NCI-H128 (cell line): ENCODE measurements around the gene GLT1D1.
"Not testable (repeated sequence)": the region's sequence is repeated elsewhere in the genome, so short reads cannot be mapped to it uniquely, and the experiment has no call there.

ENCODE experiments used
- DNase-seq: peaks from one replicate; lab custom pipeline; 2025; ENCODE audit not compliant: unreplicated experiment; lab: John Stamatoyannopoulos, UW

Gene GLT1D1

DNA sequence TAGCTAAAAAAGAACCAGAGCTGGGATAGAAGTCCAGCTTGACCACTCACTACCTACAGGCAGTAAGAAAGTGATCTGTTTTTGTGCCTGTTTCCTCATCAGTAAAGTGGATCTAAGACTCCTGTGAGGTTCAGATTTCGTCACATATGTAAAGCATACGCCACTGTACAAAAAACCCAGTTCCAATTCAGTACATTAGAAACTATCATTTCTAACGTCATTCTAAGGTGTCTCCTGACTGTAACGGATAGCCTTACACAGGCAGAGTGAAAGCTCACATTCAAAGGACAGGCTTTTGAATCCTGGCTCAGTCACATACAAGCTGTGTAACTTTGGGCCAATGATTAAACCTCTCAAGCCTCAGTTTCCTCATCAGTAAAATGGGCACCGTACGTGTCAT, 33.0 kb upstream of the GLT1D1 start:
- no peak for DNase-seq

DNA sequence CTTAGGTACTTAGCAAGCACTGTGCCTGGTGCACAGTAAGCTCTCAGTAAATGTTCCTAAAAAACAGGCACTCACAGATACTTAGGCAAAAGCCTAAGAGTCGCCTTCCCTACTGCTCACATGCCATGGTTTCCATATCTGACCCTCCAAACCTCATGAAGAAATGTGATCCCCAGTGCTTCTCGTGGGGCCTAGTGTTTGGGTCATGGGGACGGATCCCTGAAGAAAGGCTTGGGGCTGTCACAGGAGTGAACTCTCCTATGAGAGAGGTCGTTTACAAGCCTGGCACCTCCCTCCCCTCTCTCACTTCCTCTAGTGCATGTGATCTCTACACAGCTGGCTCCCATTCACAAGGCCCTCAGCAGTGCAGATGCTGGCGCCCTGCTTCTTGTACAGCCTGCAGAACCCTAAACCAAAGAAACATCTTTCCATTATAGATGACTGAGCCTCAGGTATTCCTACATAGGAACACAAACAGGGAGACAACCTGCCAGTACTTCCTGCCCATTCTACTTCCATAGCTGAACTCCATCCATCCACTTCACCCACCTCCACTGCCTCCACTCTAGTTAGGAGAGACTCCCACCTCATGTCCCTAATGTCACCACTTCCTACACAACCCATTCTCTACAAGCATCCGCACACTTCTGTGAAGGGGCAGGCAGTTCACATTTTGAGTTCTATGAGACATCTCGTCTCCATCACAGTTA, 32.4 kb upstream of the GLT1D1 start:
- no peak for DNase-seq

DNA sequence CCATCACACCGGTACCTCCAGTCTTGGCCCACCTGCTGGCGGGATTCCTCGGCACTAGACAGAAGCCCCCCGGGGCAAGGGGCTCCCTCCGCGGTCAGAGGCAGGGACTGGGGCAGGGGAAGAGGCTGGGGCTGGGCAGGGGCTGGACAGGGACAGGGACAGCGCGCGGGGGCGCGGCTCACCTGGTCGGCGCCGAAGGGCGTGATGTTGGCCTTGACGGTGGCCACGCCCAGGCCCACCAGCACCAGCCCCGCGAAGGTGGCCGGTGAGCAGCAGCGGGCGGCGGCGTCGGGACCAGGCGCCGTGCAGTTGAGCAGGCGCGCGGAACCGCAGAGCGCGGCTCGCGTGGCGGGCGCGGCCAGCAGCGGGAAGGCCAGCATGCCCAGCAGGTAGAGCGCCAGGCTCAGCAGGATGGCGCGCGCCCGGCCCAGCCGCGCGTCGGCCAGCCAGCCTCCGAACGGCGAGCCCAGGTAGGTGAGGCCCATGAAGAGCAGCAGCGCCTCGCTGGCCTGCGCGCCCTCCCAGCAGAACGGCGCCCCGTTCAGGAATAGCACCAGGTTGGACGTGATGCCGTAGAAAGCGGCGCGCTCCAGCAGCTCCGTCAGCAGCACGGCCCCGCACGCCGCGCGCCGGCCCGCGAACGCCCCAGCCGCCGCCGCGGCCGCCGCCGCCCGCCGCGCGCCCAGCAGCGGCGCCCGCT, 29.9 kb upstream of the GLT1D1 start:
- DNase-seq, result no peak

- DNase-seq, result peak; percentile 95
These were observed 29.1 kb upstream of the GLT1D1 start, which contains the start of gene SLC15A4 for GRCh38 chr12:128823916-128824839. Gene SLC15A4, minus strand, starts transcription at chr12:128823958. Its CDS starts 15 bp downstream, at chr12:128823943.

DNA sequence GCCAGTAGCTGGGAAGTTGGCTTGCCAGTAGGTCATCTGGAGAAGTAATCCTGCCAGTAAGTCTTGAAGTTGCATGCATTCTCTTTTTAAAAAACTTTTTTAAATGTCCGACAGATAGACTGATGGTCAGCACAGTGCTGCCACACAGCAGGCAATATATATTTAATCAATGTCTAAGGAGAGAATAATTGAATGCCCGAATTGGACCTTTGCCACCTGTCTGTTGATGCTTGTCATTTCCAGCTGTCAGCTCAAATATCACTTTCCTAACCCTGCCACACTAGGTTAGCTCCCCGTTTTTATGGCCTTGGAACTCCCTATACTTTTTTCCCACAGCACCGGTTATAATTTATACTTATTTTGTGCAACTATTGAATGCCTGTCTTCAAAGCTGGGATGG, 27.4 kb upstream of the GLT1D1 start:
- DNase-seq, result no peak

DNA sequence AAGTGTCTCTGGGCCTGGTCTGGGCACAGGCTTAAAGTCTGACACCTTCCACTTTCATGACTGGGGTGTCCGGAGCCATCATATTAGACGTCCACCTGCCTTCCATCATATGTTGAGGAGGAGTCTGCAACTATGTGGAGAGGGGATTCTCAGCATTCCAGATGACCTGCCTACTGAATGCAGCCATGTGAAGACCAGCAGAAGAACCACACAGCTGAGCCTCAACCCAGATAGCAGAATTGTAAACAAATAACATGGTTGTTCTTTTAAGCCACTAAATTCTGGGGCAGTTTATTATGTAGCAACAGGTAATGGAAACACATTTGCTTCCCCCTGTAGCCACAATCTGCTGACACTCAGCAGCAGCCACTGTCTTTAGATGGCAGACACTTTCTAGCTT, 25.6 kb upstream of the GLT1D1 start:
- no peak for DNase-seq

GRCh38 chr12:128829861-128830504, 23.3 kb upstream of the GLT1D1 start:
- DNase-seq, result no peak

- no peak for DNase-seq
These were observed 22.8 kb upstream of the GLT1D1 start for GRCh38 chr12:128830505-128830893.

GRCh38 chr12:128833418-128833817, 19.9 kb upstream of the GLT1D1 start:
- DNase-seq, result no peak

DNA sequence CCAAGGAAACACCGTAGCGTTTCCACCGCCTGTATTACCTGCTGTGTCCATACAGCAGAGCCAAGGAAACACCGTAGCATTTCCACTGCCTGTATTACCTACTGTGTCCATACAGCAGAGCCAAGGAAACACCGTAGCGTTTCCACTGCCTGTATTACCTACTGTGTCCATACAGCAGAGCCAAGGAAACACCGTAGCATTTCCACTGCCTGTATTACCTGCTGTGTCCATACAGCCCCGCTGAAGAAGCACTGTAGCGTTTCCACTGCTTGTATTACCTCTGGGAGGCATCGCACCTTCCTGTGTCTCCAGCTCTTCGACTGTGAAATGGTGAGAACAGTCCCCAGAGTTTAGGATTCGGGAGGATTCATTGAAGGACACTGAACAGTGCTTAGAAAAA, 13.4 kb upstream of the GLT1D1 start:
- DNase-seq, result not testable (repeated sequence)

GRCh38 chr12:128840862-128841468, 12.3 kb upstream of the GLT1D1 start:
- DNase-seq, result no peak

DNA sequence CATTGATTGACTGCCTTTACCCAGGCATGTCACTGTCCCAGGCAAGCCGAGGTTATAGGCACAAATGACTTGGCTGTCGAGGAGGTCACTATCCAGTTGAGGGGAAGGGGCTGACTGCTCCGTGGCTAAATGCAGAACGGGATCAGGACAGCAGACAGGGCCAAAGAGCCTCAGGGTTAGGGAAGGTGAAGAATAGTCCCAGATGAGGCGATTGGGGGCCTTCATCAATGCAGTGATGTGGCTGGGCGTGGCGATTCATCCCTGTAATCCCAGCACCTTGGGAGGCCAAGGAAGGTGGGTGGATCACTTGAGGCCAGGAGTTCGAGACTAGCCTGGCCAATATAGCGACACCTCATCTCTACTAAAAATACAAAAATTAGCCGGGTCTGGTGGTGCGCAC, 10.7 kb upstream of the GLT1D1 start:
- DNase-seq, result no peak

GRCh38 chr12:128843538-128843937, 9.7 kb upstream of the GLT1D1 start:
- DNase-seq, result no peak

DNA sequence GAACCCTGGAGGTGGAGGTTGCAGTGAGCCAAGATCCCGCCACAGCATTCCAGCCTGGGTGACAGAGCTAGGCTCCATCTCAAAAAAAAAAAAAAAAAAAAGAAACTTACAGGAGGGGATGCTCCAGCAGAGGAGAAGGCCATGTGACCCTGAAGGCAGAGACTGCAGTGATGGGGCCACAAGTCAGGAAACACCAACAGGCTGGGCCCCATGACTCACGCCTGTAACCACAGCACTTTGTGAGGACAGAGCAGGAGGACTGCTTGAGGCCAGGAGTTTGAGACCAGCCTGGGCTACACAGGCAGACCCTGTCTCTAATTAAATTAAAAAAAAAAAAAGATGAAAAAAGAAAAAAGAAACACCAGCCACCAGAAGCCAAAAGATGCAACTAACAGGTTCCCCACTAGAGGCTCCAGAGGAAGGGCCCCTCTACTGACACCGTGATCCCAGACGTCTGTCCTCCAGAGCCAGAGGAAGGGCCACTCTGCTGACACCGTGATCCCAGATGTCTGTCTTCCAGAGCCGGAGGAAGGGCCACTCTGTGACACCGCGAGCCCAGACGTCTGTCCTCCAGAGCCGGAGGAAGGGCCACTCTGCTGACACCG, 9.1 kb upstream of the GLT1D1 start:
- DNase-seq, result no peak

- not testable (repeated sequence) for DNase-seq
These were observed 6.6 kb upstream of the GLT1D1 start for GRCh38 chr12:128846671-128847070.

GRCh38 chr12:128848371-128848770, 4.9 kb upstream of the GLT1D1 start:
- no peak for DNase-seq

DNA sequence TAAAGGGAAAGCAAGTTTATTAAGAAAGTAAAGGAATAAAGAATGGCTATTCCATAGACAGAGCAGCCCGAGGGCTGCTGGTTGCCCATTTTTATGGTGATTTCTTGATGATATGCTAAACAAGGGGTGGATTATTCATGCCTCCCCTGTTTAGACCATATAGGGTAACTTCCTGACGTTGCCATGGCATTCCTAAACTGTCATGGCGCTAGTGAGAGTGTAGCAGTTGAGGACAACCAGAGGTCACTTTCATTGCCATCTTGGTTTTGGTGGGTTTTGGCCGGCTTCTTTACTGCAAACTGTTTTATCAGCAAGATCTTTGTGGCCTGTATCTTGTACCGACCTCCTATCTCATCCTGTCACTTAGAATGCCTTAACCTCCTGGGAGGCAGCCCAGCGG, 3.5 kb upstream of the GLT1D1 start:
- not testable (repeated sequence) for DNase-seq

DNA sequence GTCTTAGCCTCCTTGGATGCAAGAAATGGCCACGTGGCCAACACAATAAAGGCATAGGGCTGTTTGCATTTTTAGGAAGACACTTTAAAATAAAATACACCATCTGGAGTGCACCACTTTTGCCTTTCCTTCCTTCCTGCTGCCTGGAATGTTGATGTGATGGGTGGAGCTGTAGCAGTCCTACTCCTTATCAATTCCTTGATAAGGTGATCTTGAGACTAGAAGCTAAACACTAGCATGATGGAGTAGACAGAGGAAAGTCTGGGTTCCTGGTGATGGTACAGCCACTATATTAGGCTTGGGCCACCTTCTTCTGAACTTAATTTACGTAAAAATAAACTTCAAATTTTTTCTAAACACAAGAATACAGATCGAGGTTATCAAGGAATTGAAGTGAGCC, 2.9 kb upstream of the GLT1D1 start:
- DNase-seq, result no peak

- not testable (repeated sequence) for DNase-seq
These were observed 1.8 kb upstream of the GLT1D1 start for GRCh38 chr12:128851429-128851828.

DNA sequence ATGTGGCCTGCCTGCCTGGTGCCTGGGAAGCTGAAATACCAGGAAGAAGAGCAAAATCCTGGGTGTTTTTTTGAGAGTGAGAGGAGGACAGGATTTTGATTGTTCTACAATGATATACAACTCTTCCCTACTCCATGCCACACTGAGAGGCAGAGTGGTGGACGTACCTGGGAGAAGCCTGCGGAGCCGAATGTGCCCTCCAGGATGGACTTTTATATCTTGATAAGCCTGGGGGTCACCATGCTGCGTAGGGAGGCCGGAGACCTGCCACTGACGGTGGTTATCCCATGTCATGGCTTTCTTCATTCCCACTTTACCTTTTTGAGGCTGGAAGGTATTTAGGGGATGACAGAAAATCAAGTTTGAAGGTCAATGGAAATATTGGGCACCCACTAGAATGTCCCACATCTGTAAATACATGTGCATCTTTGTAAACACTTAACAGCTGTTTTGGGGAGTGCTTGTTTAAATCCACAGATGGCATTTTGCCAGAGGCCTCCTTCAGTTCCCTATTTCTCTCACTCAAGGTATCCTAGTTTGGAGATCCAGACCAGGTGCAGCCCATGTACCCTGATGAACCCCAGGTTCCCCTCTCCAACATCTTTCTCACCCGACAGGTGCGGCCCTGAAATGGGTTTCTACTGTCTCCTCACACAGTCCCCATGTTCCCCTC, 1.1 kb upstream of the GLT1D1 start:
- DNase-seq, result no peak
